IMR-90 (cell line): ENCODE data around the gene CEBPE. TPM values are rescaled to one million over a fixed set of nuclear protein-coding genes. Genes with fewer than 3 reads are reported as not detected.

Experiments
- ATAC-seq: fragments of 200-7000 bp; cut with Tn5 transposase; 2 replicates; pipeline ENCODE4 v1.9.1; 2020; ENCODE audit warnings: low read depth, mild to moderate bottlenecking, moderate library complexity
- BruUV-seq: library from RNA; stranded (reverse); fragments of 400-500 nt; replicated peaks from 2 replicates; lab custom pipeline; 2021; lab: Mats Ljungman, UMichigan
- CTCF ChIA-PET: fragments of 300-600 bp; formaldehyde crosslinking; extraction: SDS; loops from one replicate; lab custom pipeline; 2021; ENCODE audit warnings: antibody characterized with exemption; lab: Yijun Ruan, JAX
- POLR2A ChIA-PET: fragments of 300-600 bp; sonication (Branson Sonifier 250); formaldehyde crosslinking; loops from one replicate; lab custom pipeline; 2022; ENCODE audit warnings: antibody characterized with exemption; ENCODE audit not compliant: unreplicated experiment; lab: Charles Lee
- DNase-seq: peaks from one replicate; pipeline ENCODE4 v3.0.0; 2013
- H2AFZ ChIP-seq: replicated peaks from 2 replicates; pipeline ENCODE3; 2013; ENCODE audit warnings: low read length, mild to moderate bottlenecking; ENCODE audit not compliant: poor library complexity
- H2AK5ac ChIP-seq: 2 replicates; pipeline ENCODE4 v1.6.1; 2013; ENCODE audit warnings: low read depth, low read length, inconsistent platforms
- H2AK9ac ChIP-seq: replicated peaks from 2 replicates; pipeline ENCODE3; 2013; ENCODE audit warnings: mild to moderate bottlenecking, low read depth, low read length, moderate library complexity; ENCODE audit not compliant: poor library complexity
- H2BK120ac ChIP-seq: 2 replicates; pipeline ENCODE4 v1.6.1; 2013; ENCODE audit warnings: low read depth, low read length, inconsistent platforms
- H2BK15ac ChIP-seq: 3 replicates; pipeline ENCODE4 v1.6.1; 2013; ENCODE audit warnings: low read depth, low read length, inconsistent platforms
- H2BK20ac ChIP-seq: 2 replicates; pipeline ENCODE4 v1.6.1; 2013; ENCODE audit warnings: low read depth, mild to moderate bottlenecking, inconsistent platforms, low read length, moderate library complexity
- H2BK5ac ChIP-seq: 2 replicates; pipeline ENCODE4 v1.6.1; 2013; ENCODE audit warnings: mild to moderate bottlenecking, low read depth, low read length, inconsistent platforms; ENCODE audit not compliant: poor library complexity, severe bottlenecking
- H3K14ac ChIP-seq: replicated peaks from 2 replicates; pipeline ENCODE4 v1.6.1; 2013; ENCODE audit warnings: low read depth, low read length, inconsistent platforms
- H3K18ac ChIP-seq: 2 replicates; pipeline ENCODE4 v1.6.1; 2013; ENCODE audit warnings: low read depth, low read length, control low read depth
- H3K23ac ChIP-seq: 2 replicates; pipeline ENCODE4 v1.6.1; 2013; ENCODE audit warnings: low read depth, low read length, inconsistent platforms
- H3K27ac ChIP-seq: 2 replicates; pipeline ENCODE4 v1.5.1; 2013; ENCODE audit warnings: mild to moderate bottlenecking, control low read depth, low read length; ENCODE audit not compliant: insufficient read depth
- H3K27me3 ChIP-seq: 2 replicates; pipeline ENCODE4 v1.6.1; 2013; ENCODE audit warnings: low read length; ENCODE audit not compliant: control insufficient read depth, insufficient read depth
- H3K36me3 ChIP-seq: 2 replicates; pipeline ENCODE4 v1.6.1; 2013; ENCODE audit warnings: low read length, mixed read lengths; ENCODE audit not compliant: control insufficient read depth, insufficient read depth
- H3K4ac ChIP-seq: 2 replicates; pipeline ENCODE4 v1.6.1; 2013; ENCODE audit warnings: low read depth, low read length, inconsistent platforms
- H3K4me1 ChIP-seq: 2 replicates; pipeline ENCODE4 v1.6.1; 2013; ENCODE audit warnings: low read length, mixed read lengths; ENCODE audit not compliant: control insufficient read depth, insufficient read depth
- H3K4me2 ChIP-seq: 2 replicates; pipeline ENCODE4 v1.6.1; 2013; ENCODE audit warnings: low read depth, mild to moderate bottlenecking, control low read depth, low read length, moderate library complexity
- H3K4me3 ChIP-seq: 2 replicates; pipeline ENCODE4 v1.5.1; 2013; ENCODE audit warnings: low read depth, mild to moderate bottlenecking, control low read depth, low read length, moderate library complexity; ENCODE audit not compliant: insufficient read depth
- H3K56ac ChIP-seq: 2 replicates; pipeline ENCODE4 v1.6.1; 2013; ENCODE audit warnings: low read length, inconsistent platforms; ENCODE audit not compliant: insufficient read depth; ENCODE audit errors: extremely low read depth
- H3K79me1 ChIP-seq, 2 experiments: 2 replicates each; pipeline ENCODE4 v1.6.1; 2013; ENCODE audit warnings: low read length in 2 of 2, inconsistent platforms in 1 of 2, low read depth in 1 of 2
- H3K9ac ChIP-seq: 2 replicates; pipeline ENCODE4 v1.6.1; 2013; ENCODE audit warnings: low read depth, low read length, control low read depth
- H3K9me1 ChIP-seq: 2 replicates; pipeline ENCODE4 v1.6.1; 2013; ENCODE audit warnings: low read length, inconsistent platforms; ENCODE audit not compliant: insufficient read depth
- H3K9me3 ChIP-seq: 2 replicates; pipeline ENCODE4 v1.6.1; 2013; ENCODE audit warnings: low read length; ENCODE audit not compliant: control insufficient read depth, insufficient read depth
- H4K20me1 ChIP-seq: 2 replicates; pipeline ENCODE4 v1.6.1; 2013; ENCODE audit warnings: low read length, inconsistent platforms; ENCODE audit not compliant: insufficient read depth
- H4K5ac ChIP-seq: 2 replicates; pipeline ENCODE4 v1.6.1; 2013; ENCODE audit warnings: mild to moderate bottlenecking, low read depth, low read length, control low read depth
- H4K8ac ChIP-seq, 2 experiments: 2 replicates each; pipeline ENCODE4 v1.6.1; 2013; ENCODE audit warnings: low read depth in 2 of 2, low read length in 2 of 2, control low read depth in 1 of 2, inconsistent platforms in 1 of 2
- H4K91ac ChIP-seq: 2 replicates; pipeline ENCODE4 v1.6.1; 2013; ENCODE audit warnings: low read depth, low read length, inconsistent platforms; ENCODE audit not compliant: insufficient read depth
- BHLHE40 ChIP-seq: fragments of 150-350 bp; IDR thresholded peaks from 2 replicates; pipeline ENCODE4 v1.6.1; 2016; ENCODE audit warnings: mild to moderate bottlenecking, low read depth, low read length
- FOS ChIP-seq: fragments of 150-350 bp; IDR thresholded peaks from 2 replicates; pipeline ENCODE4 v1.6.1; 2016; ENCODE audit warnings: low read depth, low read length
- WGBS, 2 experiments: methylation state at CpG; one replicate each; pipeline versions ENCODE4 v1.1.5 to v1.1.7; 2013; ENCODE audit warnings: missing lambda C conversion rate in 2 of 2; ENCODE audit not compliant: insufficient read length in 1 of 2; ENCODE audit errors: extremely low coverage in 2 of 2; 5-methylcytosine and 5-hydroxymethylcytosine counted together
- dilution Hi-C: fragments of 300-500 bp; cut with HindIII; formaldehyde crosslinking; loops from one replicate; pipeline ENCODE4 v1.14.3; 2018; ENCODE audit warnings: low sequenced_read_pairs; ENCODE audit not compliant: unreplicated experiment
- in situ Hi-C: fragments of 300-500 bp; cut with MboI; formaldehyde crosslinking; loops from 3 replicates; pipeline ENCODE4 v1.14.3; 2019; ENCODE audit warnings: low sequenced_read_pairs, inconsistent platforms, mixed read lengths
- intact Hi-C: fragments of 100-400 bp; cut with micrococcal nuclease; formaldehyde crosslinking; loops from 2 replicates; pipeline ENCODE4 v1.10.0; 2022
- polyA plus RNA-seq, 3 experiments: library from polyadenylated mRNA; depleted of rRNA; stranded (reverse); fragments of >200 nt; gene quantifications; 2 replicates each; pipeline ENCODE4 v1.2.3, GENCODE V29; 2012; ENCODE audit warnings: low replicate concordance in 1 of 3
- total RNA-seq: library from RNA; depleted of rRNA; stranded (reverse); fragments of >200 nt; gene quantifications from 2 replicates; pipeline ENCODE4 v1.2.3, GENCODE V29; 2012
- TF ChIP-seq, protein P1 (sequence below): fragments of 150-350 bp; IDR thresholded peaks from 2 replicates; pipeline ENCODE4 v1.6.1; 2016; ENCODE audit warnings: low read depth, mild to moderate bottlenecking, low read length, moderate library complexity, borderline replicate concordance

Gene CEBPE
- total and polyA plus RNA-seq, 2 of the 4 experiments (the other 2 are of a cell fraction): 0.05 TPM; not detected in 1

DNA sequence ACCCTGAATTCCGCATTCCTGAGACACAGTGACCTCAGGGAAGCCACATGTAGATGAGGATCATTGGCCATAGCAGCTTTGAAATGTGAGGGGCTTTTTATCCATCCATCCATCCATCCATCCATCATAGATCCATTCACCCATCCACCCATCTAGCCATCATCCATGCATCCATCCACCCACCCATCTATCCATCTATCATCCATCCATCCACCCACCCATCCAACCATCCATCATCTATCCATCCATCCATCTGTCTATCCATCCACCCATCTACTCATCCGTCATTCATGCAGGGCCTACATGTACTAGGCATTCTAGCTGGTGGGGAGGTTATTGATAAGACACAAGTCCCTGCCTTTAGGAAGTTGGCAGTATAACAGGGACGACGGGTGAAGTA lies 27.9 kb upstream of the CEBPE start:
- Histone ChIP-seq H2BK5ac (no peak overlapping the region), H3K27ac (no peak overlapping the region), H3K56ac (no peak overlapping the region), H4K20me1 (no peaks in the 10 kb centered on the region), H3K4me3 (no peak overlapping the region), H2BK20ac (no peak overlapping the region), H2AK5ac (no peak overlapping the region), H4K8ac (no peak overlapping the region), H2BK15ac (no peak overlapping the region), H3K79me1 (no peaks in the 10 kb centered on the region), H2AFZ (no peak overlapping the region), H3K9me1 (no peaks in the 10 kb centered on the region), H3K27me3 (peaks cover 21% of the 10 kb centered on the region), H2BK120ac (no peak overlapping the region), H3K4me2 (no peak overlapping the region), H2AK9ac (no peak overlapping the region), H3K36me3 (no peaks in the 10 kb centered on the region), H4K5ac (no peak overlapping the region), H3K23ac (no peak overlapping the region), H4K91ac (no peak overlapping the region), H3K18ac (no peak overlapping the region), H3K9me3 (0 out of 2 replicates have a peak, but pooled peaks cover 2% of the 10 kb centered on the region), H3K9ac (no peak overlapping the region), H3K4ac (no peak overlapping the region), H3K4me1 (no peaks in the 10 kb centered on the region), H3K14ac (no peak overlapping the region)
- intact Hi-C loops (no loop called here), dilution Hi-C loops (no loop called here), in situ Hi-C loops (no loop called here)
- DNase-seq (no peak), ATAC-seq (no peak)
- TF ChIP-seq BHLHE40 (no peak), FOS (no peak)
- TF ChIP-seq, protein P1, sequence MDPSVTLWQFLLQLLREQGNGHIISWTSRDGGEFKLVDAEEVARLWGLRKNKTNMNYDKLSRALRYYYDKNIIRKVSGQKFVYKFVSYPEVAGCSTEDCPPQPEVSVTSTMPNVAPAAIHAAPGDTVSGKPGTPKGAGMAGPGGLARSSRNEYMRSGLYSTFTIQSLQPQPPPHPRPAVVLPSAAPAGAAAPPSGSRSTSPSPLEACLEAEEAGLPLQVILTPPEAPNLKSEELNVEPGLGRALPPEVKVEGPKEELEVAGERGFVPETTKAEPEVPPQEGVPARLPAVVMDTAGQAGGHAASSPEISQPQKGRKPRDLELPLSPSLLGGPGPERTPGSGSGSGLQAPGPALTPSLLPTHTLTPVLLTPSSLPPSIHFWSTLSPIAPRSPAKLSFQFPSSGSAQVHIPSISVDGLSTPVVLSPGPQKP: no peak
- BruUV-seq: no TSS peak
- no CpG with 5 or more reads among the region's 4 CpGs for WGBS, 2 experiments
- ChIA-PET CTCF (interaction anchor here (0.6 to 1.4 kb wide), 3 partner anchors 11 to 164 kb away, joined by 3 read pairs; no protein-coding TSS in a partner anchor), POLR2A (interaction anchor here (0.6 kb wide), 1 partner anchor 51 kb away, joined by 6 read pairs; no protein-coding TSS in a partner anchor)
